ENCODE data around the gene ST8SIA5.

The ST8SIA5 gene

DNA sequence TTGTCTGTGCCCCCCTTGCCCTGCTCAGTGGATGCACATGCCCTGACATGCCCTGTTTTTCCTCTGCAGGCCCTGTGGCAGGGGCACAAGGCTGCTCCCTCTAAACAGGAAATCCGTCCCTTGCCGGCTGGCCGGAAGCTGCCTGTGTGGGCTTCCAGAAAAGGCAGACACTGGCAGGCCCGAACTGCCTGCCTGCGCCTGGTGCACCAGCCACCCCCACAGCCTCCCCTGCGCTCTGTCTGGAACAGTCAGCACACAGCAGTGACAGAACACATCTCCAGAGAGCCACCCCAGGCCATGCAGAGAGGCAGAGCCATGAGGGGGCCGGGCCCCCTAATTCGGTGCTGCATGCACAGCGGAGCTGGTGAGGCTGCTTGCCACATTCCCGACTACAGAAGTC lies 133.3 kb downstream of the ST8SIA5 start:
- DNase-seq: no peak

DNA sequence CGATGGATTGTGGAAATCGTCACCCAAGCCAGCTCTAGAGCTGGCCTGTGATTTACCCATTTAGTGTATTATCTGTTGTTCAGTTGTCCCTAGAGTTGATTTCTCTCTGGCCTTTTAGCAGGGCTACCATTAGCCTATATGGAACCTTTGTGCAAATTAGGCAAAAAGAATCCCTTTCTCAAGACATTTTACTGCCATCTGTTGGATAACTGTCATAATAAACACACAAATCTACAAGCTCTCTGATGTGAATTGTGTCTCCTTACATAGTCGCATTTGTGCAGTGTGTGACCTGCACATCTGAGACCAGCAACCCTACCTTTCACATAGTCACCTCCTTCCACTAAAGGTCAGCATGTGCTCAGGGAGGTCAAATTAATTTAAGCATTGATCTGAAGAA lies 133.9 kb downstream of the ST8SIA5 start:
- peak; percentile 18 for DNase-seq

DNA sequence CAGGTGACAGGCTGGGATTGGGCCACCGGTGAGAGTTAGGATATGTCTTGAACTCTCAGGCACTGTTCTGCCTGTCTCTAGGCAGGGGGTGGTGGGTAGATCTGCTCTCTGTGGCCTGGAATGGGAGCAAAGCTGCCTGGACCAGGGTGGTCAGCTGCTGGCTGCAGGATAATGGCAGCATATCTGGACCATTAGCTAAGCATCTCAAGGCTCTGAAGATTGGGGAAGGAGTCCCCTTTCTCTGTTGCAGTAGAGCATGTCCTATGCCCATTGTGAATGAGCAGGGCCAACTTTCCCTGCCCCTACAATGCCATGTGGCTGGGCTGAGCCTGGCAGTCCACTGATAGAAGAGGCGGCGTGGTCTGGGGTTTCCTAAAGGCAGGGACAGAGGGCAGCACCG lies 134.4 kb downstream of the ST8SIA5 start:
- no peak for DNase-seq

GRCh38 chr18:46621871-46622270 lies 135.0 kb downstream of the ST8SIA5 start:
- no peak for DNase-seq

- DNase-seq: no peak
These were observed 135.6 kb downstream of the ST8SIA5 start for GRCh38 chr18:46621111-46621766.

DNA sequence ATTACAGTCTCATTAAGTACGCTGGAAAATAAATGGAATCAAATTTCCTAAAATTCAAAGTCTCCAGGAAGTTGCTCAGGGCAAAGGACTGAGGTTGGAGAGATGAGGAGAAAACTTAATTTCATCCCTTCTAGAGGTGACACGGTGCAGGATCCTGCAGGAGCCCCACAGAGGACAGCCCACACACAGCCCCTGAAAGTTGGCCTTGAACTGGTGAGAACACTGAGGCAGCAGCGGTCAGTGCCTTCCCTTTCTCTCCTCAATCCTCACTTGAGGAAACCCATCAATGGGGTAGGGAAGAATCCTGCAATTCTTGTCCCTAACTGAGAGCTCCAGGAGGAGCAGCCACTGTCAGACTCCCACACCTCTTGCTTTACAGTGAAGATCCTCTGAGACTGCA lies 137.3 kb downstream of the ST8SIA5 start:
- DNase-seq: no peak
